Subcutaneous abdominal adipose tissue (tissue), 5 donors: ENCODE results near the gene HDAC5.
A peak's percentile ranks its signal among the peaks of the same experiment; 100 is the strongest.

Source experiments
- H3K27ac ChIP-seq: one replicate; pipeline ENCODE4 v1.7.0; 2013; ENCODE audit warnings: low read depth, mild to moderate bottlenecking, inconsistent platforms, low read length, moderate library complexity
- H3K27me3 ChIP-seq, 5 donors: one replicate each; pipeline ENCODE4 v1.7.0; 2013; ENCODE audit warnings: low read length in 5 of 5, inconsistent platforms in 1 of 5; ENCODE audit not compliant: control insufficient read depth in 5 of 5, insufficient read depth in 4 of 5
- H3K36me3 ChIP-seq, 5 donors: one replicate each; pipeline ENCODE4 v1.7.0; 2013; ENCODE audit warnings: low read length in 5 of 5; ENCODE audit not compliant: control insufficient read depth in 5 of 5, insufficient read depth in 5 of 5
- H3K4me1 ChIP-seq, 5 donors: one replicate each; pipeline ENCODE4 v1.7.0; 2013; ENCODE audit warnings: low read length in 5 of 5, mild to moderate bottlenecking in 3 of 5, moderate library complexity in 1 of 5; ENCODE audit not compliant: control insufficient read depth in 5 of 5, insufficient read depth in 5 of 5
- H3K4me3 ChIP-seq, 5 donors: one replicate each; pipeline ENCODE4 v1.7.0; 2013; ENCODE audit warnings: low read length in 5 of 5, low read depth in 1 of 5
- H3K9ac ChIP-seq, 5 donors: one replicate each; pipeline ENCODE4 v1.7.0; 2013; ENCODE audit warnings: low read length in 5 of 5, mild to moderate bottlenecking in 4 of 5, moderate library complexity in 3 of 5
- H3K9me3 ChIP-seq, 5 donors: one replicate each; pipeline ENCODE4 v1.7.0; 2013; ENCODE audit warnings: low read length in 5 of 5; ENCODE audit not compliant: control insufficient read depth in 5 of 5
- donor health status: healthy.
- donor health status: healthy.
- donor health status: healthy.
- donor health status: healthy.
- donor health status: healthy.

The HDAC5 gene

DNA sequence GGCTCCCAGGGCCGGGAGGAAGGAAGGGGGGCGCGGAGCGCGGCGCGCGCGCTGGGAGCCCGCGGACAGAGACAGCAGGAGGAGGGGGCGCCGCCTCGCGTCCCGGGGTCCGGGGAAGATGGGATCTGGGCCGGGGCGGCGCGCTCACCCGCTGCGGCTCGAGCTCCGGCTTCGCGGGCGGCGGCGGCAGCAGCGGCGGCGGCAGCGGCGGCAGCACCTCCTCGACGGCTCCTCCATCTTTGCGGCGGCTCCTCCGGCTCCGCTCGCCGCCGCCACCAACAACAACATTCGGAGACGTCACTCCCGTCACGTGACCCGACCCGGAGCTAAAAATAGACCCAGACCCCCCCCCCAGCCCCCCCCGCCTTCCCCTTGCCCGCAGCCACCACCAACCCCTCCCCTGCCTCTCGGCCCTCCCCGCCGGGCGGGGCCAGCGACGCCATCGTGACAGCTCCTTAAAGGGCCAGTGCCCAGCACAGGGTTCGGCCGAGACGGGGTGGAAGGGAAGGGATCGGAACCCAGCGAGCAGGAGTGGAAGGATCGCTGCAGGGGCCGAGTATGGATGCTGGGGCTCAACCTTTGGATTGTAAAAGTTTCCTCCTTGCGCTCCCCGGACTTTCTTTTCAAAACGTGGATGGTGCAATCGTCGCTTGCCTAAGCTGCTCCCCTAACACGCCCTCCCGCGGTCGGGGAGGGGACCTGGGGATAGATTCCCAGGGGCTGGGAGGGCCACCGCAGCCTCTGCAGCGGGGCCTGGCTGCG, at the start of gene HDAC5:
HDAC5 (minus strand) TSS at position 286 of the 762 bp plus-strand sequence. CDS start 6,126 bp downstream, outside the sequence.
- H3K27me3 ChIP-seq = no peaks in the 10 kb centered on the region
- peak within 1 kb of the TSS; percentile 44 to 91 (median 83) for H3K9ac ChIP-seq
- peak within 1 kb of the TSS; percentile 89 for H3K27ac ChIP-seq
- H3K9me3 ChIP-seq = no peaks in the 10 kb centered on the region
- peaks cover 1 to 44% (median 36%) of the 10 kb centered on the region in 5 donors for H3K4me1 ChIP-seq
- H3K4me3 ChIP-seq = peak within 1 kb of the TSS; percentile 89 to 95 (median 90)
- H3K36me3 ChIP-seq = peaks cover 0 to 3% (median 0%) of the 10 kb centered on the region in 5 donors

DNA sequence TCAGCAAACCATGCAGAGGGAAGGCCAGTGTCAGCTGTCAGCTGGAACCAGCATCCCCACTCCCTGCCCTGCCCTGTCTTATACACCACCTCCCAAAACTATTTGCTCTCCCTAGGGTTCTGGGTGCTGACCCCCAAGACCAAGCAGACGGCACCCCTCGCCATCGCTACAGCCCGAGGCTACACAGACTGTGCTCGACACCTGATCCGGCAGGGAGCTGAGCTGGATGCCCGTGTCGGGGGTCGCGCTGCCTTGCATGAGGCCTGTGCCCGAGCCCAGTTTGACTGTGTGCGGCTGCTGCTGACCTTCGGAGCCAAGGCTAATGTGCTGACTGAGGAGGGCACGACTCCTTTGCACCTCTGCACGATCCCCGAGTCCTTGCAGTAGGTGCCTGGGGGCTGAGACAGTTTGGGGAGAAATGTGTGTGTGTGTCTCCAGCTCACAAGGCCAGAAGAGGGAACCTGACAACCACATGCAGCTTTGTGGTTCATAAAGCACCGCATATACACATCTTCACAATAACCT, 48.6 kb upstream of the HDAC5 start:
- peaks cover 0 to 6% (median 5%) of the 10 kb centered on the region in 5 donors for H3K27me3 ChIP-seq
- H3K4me3 ChIP-seq = no peak overlapping the region
- peaks cover 0 to 8% (median 4%) of the 10 kb centered on the region in 5 donors for H3K4me1 ChIP-seq
- H3K9me3 ChIP-seq = no peaks in the 10 kb centered on the region
- H3K27ac ChIP-seq = no peak overlapping the region
- peaks cover 0 to 13% (median 7%) of the 10 kb centered on the region in 5 donors for H3K36me3 ChIP-seq
- H3K9ac ChIP-seq = no peak overlapping the region

DNA sequence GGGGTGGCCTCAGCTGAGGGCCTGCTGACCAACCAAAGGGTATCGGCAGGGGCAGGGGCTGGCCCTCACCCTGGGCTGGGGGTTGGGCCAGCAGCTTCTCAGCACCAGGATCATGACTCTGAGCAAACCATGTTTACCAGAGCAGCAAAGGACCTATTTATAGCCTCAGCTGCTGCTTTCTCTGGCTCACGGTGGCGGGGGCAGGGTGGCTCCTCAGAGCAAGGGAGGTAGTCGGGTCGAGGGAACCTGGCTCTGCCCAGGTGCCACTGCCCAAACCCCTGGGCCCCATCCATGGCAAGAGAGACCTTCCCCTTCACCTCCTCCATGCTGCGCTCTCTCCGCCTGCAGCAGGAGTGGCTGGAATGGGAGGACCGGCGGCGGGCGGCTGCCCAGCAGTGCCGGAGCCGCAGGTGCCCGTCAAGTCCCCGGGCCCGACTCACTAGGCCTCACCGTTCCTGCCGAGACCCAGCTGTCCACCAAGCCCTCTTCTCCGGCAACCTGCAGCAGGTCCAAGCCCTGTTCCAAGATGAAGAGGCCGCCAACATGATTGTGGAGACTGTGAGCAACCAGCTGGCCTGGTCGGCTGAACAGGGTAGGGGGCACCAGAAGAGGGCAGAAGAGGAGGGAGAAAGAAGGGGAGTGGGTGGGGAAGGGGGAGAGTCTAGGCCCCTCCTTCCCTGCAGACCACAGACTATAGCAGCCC, 47.2 kb upstream of the HDAC5 start, which contains the start of gene ASB16:
ASB16 (plus strand) TSS at position 206 of the 703 bp plus-strand sequence; CDS start at position 292, 86 bp downstream.
- Histone ChIP-seq H3K9ac (no peak within 1 kb of the TSS), H3K4me3 (no peak within 1 kb of the TSS), H3K36me3 (peaks cover 0 to 4% (median 0%) of the 10 kb centered on the region in 5 donors), H3K27ac (no peak within 1 kb of the TSS), H3K4me1 (peaks cover 0 to 8% (median 4%) of the 10 kb centered on the region in 5 donors), H3K9me3 (no peaks in the 10 kb centered on the region), H3K27me3 (peaks cover 0 to 6% (median 5%) of the 10 kb centered on the region in 5 donors)

- Histone ChIP-seq H3K27ac (no peak overlapping the region), H3K4me1 (peaks cover 0 to 8% (median 4%) of the 10 kb centered on the region in 5 donors), H3K9me3 (no peaks in the 10 kb centered on the region), H3K27me3 (peaks cover 0 to 6% (median 5%) of the 10 kb centered on the region in 5 donors), H3K36me3 (peaks cover 0 to 4% (median 0%) of the 10 kb centered on the region in 5 donors), H3K9ac (no peak overlapping the region), H3K4me3 (no peak overlapping the region)
Observed at GRCh38 chr17:44170135-44170498, 46.7 kb upstream of the HDAC5 start.

DNA sequence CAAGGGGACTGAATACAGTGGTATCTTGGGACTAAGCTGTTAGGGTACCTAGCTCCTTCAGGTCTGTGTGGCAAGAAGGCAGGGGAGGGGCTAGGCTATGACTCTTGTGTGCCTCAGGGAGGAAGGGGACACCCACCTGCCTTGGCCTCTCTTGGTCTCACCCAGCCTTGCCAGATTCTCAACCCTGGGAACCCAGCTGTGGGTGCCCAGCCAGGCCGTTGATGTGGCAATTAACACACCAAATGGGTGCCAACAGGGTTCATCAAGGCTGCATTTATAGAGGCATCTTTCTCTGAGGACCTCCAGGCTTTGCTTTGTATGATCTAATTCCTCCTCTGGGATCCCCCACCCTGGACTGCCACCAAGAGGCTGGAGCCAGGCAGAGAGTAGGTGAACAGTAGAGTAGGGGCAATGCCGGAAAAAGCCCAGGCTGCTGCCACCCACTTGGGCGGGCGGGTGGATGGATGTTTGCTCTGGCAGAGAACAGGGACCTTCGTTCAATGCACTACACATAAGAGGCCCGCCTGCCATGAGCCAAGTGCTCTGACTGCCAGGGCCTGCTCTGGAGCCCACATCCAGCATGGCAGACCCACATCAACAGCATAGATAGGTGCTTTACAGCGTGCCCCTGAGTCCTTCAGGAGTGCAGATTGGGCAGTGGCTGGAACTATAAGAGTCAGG, 43.9 kb upstream of the HDAC5 start:
- Histone ChIP-seq H3K4me1 (peaks cover 0 to 8% (median 4%) of the 10 kb centered on the region in 5 donors), H3K9ac (peak overlapping the region in 1 of 5 donors; percentile 31), H3K36me3 (peaks cover 0 to under 1% (median 0%) of the 10 kb centered on the region in 5 donors), H3K4me3 (no peak overlapping the region), H3K9me3 (no peaks in the 10 kb centered on the region), H3K27ac (no peak overlapping the region), H3K27me3 (peaks cover 0 to 6% (median 5%) of the 10 kb centered on the region in 5 donors)

GRCh38 chr17:44164476-44164875, 41.0 kb upstream of the HDAC5 start:
- Histone ChIP-seq H3K27ac (no peak overlapping the region), H3K27me3 (peaks cover 0 to 4% (median 0%) of the 10 kb centered on the region in 5 donors), H3K4me3 (no peak overlapping the region), H3K9ac (no peak overlapping the region), H3K9me3 (no peaks in the 10 kb centered on the region), H3K4me1 (peaks cover 0 to 4% (median 4%) of the 10 kb centered on the region in 5 donors), H3K36me3 (peaks cover 0 to 13% (median 8%) of the 10 kb centered on the region in 5 donors)

DNA sequence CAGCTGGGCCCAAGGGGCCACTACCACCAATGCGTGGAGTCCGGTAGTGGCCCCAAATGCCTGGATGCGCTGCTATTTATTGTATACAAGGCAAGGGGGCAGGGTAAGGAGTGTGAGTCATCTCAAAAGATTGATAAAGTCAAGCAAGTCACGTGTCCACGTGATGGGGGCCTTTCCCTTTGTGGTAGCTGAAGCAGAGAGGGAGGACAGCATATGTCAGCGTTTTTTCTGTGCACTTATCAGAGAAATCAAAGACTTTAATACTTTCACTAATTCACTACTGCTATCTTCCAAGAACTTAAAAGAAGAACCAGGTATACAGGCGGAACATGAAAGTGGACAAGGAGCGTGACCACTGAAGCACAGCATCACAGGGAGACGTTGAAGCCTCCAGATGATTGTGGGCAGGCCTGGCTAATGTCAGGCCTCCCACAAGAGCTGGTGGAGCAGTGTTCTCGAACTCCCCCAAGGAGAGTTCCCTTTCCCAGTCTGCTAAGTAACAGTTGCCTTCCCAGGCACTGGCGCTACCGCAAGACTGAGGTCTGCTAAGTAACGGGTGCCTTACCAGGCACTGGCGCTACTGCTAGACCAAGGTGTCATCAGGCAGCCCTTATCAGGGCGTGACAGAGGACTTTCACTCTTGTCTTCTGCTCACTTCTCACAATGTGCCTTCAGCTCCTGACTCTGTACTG, 36.2 kb upstream of the HDAC5 start:
- H3K36me3 ChIP-seq = peaks cover 0 to 17% (median 16%) of the 10 kb centered on the region in 5 donors
- no peak overlapping the region for H3K27ac ChIP-seq
- H3K9ac ChIP-seq = no peak overlapping the region
- H3K27me3 ChIP-seq = no peaks in the 10 kb centered on the region
- no peaks in the 10 kb centered on the region for H3K9me3 ChIP-seq
- no peak overlapping the region for H3K4me3 ChIP-seq
- no peaks in the 10 kb centered on the region for H3K4me1 ChIP-seq

DNA sequence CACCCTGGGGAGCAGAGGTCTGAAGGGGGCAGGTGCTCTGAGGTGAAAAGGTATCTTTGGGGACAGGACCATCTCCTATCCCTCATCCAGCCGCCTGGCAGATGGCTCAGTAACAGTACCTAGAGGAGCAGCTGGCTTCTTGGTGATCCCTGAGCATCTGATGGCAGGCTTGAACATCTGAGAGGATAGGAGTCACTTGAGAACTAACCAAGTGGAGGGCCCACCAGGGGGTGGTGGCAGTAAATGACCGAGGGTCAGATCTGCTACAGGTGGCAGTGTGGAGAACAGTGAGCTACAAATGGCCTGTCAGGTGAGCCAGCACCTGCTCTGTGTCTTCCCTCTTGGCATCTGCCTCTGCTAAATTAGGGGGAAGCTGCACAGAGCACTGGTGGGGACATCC, 32.0 kb upstream of the HDAC5 start:
- no peak overlapping the region for H3K4me3 ChIP-seq
- no peaks in the 10 kb centered on the region for H3K9me3 ChIP-seq
- H3K4me1 ChIP-seq = no peaks in the 10 kb centered on the region
- peaks cover 0 to 12% (median 11%) of the 10 kb centered on the region in 5 donors for H3K36me3 ChIP-seq
- no peak overlapping the region for H3K9ac ChIP-seq
- no peaks in the 10 kb centered on the region for H3K27me3 ChIP-seq
- H3K27ac ChIP-seq = no peak overlapping the region

DNA sequence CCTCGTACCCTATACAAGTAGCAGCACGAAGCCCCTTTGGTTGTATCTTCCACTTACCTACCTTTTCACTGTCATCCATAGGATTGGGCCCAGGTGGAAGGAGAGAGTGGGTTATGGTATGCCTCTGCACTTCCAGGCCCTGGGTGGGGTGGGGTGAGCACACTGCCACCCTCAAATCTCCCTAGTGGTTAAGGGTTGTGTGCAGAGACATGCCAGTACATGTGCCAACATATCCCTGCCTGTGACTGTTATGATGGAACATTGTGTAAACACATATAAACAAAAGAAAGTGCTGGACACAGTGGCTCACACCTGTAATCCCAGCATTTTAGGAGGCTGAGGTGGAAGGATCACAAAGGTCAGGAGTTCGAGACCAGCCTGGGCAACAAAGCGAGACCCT, 29.4 kb upstream of the HDAC5 start:
- Histone ChIP-seq H3K27me3 (no peaks in the 10 kb centered on the region), H3K9ac (peak overlapping the region in 1 of 5 donors; percentile 48), H3K36me3 (peaks cover 0 to 9% (median 3%) of the 10 kb centered on the region in 5 donors), H3K4me1 (peaks cover under 1 to 13% (median 12%) of the 10 kb centered on the region in 5 donors), H3K9me3 (no peaks in the 10 kb centered on the region), H3K27ac (no peak overlapping the region), H3K4me3 (no peak overlapping the region)
